Neural cell (in vitro differentiated cells): ENCODE data around the gene STPG2.

Experiments used
- EZH2 ChIP-seq: fragments of 200-600, 300-800 bp; shearing (Covaris generic), sonication (generic); IDR thresholded peaks from 2 replicates; pipeline ENCODE4 v1.6.1; 2014; ENCODE audit warnings: antibody characterized with exemption, low read length, borderline replicate concordance, mild to moderate bottlenecking; ENCODE audit not compliant: insufficient read depth, poor library complexity, severe bottlenecking
- TF ChIP-seq, protein P1 (sequence below): IDR thresholded peaks from 2 replicates; pipeline ENCODE4 v1.6.1; 2012; ENCODE audit warnings: borderline replicate concordance

- no peak for TF ChIP-seq EZH2
- TF ChIP-seq, protein P1, sequence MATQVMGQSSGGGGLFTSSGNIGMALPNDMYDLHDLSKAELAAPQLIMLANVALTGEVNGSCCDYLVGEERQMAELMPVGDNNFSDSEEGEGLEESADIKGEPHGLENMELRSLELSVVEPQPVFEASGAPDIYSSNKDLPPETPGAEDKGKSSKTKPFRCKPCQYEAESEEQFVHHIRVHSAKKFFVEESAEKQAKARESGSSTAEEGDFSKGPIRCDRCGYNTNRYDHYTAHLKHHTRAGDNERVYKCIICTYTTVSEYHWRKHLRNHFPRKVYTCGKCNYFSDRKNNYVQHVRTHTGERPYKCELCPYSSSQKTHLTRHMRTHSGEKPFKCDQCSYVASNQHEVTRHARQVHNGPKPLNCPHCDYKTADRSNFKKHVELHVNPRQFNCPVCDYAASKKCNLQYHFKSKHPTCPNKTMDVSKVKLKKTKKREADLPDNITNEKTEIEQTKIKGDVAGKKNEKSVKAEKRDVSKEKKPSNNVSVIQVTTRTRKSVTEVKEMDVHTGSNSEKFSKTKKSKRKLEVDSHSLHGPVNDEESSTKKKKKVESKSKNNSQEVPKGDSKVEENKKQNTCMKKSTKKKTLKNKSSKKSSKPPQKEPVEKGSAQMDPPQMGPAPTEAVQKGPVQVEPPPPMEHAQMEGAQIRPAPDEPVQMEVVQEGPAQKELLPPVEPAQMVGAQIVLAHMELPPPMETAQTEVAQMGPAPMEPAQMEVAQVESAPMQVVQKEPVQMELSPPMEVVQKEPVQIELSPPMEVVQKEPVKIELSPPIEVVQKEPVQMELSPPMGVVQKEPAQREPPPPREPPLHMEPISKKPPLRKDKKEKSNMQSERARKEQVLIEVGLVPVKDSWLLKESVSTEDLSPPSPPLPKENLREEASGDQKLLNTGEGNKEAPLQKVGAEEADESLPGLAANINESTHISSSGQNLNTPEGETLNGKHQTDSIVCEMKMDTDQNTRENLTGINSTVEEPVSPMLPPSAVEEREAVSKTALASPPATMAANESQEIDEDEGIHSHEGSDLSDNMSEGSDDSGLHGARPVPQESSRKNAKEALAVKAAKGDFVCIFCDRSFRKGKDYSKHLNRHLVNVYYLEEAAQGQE = no peak
Observed at GRCh38 chr4:97845758-97846157, 297.5 kb downstream of the STPG2 start.
